GM19025 (cell line): Measurements from ENCODE around the gene ZBTB20.

ENCODE experiments used
- ATAC-seq: cut with Tn5 transposase; IDR thresholded peaks from one replicate; pipeline ENCODE4 v1.9.1; 2021; ENCODE audit warnings: mild to moderate bottlenecking, low read depth, moderate library complexity; ENCODE audit not compliant: unreplicated experiment

ZBTB20 gene

DNA sequence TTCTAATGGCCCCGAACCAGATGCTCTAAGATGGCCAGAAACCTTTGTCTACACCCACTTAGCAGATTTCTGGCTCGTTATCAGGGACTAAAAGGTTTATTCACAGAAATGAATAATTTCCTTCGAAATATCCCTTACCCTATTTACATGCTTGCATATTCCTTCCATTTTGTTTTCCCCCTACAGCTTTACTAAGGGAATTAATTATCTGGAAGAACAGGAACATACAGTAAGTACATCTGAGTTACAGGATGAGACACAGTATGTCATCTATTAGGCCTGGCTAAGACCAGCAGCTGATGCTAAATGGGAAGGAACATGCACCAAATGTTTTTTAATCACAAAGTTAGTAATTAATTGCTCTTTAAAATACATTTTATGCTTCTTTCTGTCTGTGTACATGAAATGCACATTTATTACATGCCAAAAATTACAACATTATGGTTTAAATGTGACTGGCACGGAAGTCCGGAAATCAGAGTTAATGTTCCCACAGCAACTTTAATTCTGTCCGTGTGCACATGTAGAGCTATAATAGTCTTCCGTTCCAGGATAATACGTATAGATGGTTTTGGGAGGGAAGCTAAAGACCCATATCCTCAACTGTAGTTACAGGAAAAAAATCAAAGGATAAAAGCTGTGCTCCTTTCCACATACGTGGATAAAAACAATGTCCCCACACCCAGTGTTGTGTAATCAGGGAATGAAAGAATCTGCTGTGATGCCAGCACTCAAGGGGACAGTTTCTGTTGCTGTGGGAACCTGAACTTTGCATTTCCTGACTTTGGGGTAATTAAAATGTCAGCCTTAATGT, 771.3 kb downstream of the ZBTB20 start:
- ATAC-seq = no peak

DNA sequence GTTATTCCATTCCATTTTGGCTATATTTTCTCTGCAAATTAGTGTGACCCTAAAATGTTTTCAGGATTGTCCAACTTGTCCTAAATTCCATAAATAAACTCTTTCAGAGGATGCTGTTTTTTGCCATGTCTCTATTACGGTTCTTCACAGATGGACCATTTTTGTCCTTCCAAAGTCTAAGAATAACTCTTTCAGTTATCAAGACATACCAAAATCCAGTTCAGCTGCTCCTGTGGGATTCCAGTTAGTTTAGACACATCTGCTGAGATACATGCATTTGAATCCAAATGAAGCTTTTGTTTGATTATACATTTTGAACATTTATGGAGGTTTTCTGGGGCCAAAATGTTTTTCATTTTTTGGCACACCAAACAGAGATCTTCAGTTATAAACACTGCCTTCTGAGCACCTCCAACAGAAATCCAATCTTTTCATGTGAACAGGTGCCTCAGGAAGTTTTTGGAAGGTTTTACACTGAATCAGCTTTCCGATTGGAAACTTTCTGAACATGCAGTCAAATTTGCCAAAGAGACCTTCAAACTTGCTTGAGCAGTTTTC, 772.6 kb downstream of the ZBTB20 start:
- no peak for ATAC-seq

DNA sequence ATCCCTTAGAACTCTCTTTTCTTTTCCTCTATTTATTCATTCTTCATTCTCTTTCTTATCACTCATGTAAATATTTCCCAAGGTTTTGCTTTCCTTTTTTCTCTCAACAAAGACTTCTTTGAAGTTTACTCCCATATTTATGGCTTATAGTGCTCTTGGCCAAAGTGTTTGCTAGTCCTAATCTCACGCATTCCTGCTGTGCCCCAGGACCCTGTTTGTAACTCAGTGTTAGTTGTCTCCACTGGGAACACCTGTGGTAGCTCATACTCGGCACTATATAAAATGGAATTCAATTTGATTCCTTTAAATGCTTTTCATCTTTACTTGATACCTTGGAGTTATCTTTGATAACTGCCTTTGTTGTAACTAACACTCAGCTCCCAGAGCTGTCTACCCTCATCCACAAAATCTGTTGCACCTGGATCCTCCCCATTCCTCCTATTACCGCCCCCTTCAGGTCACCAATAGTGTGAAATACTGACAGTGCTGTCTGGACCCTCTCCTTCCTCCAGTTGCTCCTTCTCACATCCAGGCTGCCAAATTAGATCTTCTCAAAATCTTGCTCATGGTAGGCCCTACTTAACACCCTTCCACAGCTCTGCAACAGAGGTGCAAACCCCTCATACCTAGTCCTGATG, 776.4 kb downstream of the ZBTB20 start:
- ATAC-seq = no peak

DNA sequence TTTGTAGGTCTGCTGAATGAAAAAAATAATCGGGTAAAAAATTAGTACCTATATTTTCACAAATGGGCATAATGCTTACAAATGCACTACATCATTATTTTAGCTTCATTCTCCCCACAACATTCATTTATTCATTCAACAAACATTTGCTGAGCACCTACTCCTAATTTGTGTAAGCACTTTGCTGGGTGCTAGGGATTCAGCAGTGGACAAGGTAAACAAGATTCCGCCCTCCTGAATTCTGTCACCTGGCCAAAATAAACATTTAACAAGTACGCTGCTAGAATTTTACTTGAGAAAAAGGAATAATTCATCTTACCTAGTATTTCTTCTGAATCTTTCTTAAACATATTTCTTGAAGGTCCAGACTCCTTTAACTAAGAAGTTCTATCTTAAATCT, 781.2 kb downstream of the ZBTB20 start:
- ATAC-seq = no peak

DNA sequence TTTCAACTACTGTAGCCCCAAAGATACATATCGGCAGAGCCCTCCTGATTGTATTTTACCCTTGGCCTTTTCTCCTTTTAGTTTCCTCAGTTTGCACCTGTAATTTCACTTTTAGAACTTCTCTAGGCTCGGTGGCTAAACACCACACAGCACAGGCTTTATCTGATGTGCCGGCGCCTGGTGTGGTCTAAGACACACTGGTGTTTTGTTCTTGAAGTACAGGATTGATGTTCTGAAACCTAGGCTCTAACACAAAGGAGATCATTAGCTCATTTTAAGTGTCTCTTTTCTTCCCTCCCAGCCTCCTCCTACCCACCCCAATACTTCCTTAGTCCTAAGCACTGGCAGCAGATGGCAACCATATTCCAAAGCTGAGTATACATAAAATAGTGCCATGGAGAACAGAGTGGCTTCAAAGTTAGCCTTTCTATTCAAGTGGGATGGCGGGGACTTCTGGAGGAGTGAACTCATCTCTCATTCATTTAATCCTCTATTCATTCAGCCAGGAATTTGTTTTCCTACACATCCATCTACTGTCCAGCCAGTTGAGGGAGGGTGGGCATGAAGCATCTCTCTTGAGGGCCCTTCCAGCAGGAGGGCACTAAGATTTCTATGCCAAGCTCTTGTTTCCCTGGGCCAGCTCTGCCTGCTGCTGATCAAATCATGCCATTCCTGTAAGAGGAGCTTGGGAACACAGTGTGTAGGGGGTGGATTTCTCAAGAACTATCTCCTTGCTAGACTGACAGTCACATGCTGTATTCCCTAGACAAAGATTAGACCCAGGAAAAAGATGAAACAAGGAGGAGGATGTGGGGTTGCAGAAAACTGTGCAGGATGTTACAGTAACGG, 782.1 kb downstream of the ZBTB20 start:
- no peak for ATAC-seq

DNA sequence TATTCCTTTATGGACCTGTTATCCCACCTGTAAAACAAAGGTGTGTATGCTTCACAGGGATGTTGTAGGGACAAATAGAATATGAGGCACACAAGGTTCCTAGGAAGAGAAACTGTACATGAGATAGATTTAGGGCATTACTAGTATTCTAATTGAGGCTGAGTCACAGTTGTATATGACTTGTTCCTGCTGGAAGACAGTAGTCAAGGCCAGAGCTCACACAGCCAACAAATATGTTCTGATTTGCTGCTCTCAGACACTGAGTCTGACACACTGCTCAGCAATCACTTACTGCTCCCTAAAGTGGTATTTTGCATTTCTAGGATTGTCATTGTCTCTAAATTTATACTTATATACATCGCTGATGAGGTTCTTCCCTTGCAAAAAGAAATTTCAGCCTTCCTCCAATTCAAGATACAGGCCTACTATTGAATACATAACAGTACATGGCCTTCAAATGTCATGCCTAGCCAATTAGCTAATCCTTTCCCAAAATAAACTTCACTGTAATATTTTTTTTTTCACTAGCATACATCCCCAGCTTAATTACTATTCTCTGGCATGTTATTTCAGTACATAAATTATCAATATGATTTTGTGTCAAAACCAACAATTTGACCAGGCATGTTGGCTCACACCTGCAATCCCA, 783.4 kb downstream of the ZBTB20 start:
- no peak for ATAC-seq

DNA sequence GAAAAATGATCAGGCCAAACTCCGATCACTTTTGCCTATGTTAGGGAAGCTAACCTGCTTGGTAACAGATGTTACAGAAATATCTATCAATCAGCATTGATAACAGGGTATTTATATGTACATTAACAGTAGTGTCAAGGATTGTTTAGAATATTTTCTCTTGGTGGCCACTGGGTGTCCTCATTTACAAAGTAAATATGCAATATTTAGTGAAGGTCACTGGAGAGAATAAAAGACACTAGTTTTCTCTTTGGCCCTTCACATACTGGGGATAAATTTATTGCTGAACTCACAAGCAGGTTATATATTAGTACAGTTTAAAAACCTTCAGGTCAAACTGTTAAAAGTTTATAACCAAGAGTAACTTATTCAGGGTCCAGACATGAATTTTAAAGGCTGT, 784.3 kb downstream of the ZBTB20 start:
- ATAC-seq = no peak

DNA sequence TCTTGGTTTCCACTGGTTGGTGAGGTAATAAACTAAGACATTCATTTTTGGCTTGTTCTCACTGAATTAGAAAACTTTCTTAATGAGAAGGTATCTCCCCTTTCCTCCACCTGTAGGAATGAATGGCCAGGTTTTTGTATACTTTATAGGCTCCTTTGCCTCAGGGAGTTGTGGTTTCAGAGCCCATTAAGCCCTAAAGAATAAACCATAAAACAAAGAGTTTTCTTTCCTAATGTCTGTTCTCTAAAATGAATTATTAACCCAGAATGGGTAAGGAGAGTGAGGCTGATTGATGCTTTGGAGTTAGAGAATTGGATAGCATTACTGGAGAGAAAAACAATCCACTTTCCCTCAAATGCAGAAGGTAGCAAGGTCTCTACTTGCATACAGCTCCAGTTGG, 785.7 kb downstream of the ZBTB20 start:
- no peak for ATAC-seq

DNA sequence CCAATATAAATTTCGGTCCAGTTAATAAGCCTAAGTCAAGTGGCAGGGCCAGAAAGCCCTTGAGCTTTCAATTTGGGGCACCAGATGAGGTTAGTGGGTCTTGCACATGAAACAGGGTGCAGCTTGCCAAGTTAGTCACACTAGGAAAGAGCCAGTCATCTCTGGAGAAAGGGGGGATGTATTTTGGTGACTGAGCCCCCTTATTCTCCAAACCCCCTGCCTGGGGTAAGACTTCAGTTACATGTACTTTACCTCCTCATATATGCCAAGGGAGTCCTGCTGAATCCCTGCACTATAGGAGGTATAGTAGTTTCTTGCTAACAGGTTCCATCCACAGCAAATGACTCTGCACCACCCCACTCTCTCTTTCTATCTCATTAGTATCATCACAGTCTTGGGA, 790.6 kb downstream of the ZBTB20 start:
- ATAC-seq = no peak

DNA sequence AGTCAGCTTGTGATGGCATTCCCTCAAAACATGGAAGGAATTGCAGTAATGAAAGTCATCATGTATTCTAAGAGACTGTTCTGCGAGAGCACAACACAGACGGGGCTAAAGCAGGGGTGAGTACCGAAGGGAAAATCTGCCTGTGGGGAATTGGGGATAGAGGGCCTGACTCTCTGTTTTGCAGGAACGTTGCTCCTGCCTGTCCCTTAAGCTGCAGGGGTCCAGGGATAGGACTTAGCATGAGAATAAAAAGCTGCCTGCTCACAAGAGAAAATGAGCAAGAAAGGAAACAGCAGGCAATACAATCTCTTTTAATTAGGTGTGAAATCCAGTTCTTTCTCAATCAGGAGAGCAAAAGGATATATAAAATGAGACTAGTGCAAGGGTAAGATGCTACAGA, 791.0 kb downstream of the ZBTB20 start:
- no peak for ATAC-seq

DNA sequence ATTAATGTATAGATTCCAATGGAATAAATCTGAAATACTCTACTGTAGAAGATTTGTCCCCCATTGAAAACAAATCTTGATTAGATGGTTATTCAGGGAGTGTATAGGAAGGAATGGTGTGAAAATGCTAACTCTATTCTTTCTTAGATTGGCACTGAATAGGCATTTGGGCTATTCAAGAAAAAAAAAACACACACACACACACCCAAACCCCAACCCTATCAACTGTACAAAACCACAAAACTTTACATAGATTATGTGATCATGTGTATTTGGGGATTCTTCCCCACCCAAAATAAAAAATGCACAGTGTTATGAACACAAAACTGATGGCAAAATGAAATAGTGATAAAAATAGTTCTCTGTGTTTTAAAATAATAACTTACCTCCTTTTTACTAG, 791.4 kb downstream of the ZBTB20 start:
- no peak for ATAC-seq

DNA sequence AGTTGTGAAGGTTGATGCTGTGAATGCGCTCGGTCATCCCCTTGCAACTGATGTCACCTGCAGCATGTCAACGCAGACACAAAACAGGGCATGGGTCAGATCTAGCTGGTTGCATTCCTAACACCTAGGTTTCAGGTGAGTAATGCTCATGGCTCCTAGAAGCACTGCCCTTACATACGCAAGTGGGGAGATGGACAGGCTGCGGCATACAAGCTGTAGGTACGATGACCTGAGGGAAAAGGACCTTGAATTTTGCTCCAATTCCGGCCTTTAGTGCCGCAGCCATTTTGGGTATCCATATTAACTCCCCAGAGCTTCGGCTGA, 795.3 kb downstream of the ZBTB20 start:
- no peak for ATAC-seq

DNA sequence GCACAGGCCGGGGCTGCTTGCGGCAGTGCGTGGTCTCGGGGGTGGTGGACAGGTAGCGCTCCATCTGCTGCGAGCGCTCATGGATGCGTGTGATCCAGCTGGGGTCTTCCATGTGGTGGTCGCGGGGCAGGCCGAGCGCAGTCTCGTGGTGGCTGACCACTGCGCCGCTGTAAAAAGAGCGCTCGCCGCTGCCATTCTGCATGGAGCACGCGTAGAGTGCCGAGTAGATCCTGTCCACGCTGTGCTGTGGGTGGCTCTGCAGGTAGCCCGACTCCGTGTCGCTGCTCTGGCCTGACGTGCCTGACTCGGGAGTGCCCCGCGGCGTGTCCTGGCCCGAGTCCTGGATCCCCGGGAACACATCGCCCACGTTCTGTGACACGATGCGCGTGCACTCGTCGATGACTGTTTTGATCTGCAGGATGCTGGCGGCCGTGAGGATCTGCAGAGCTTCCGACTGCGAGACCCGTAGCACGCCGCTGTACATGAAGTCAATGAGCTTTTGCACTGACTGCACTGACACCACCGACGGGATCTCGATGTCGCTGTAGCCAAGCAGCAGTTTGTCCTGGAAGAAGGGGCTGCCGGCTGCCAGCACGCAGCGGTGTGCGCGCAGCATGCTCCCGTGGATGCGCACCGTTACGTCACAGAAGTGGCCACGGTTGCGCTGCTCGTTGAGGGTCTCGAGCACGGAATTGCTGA, 795.8 kb downstream of the ZBTB20 start:
- ATAC-seq = no peak

DNA sequence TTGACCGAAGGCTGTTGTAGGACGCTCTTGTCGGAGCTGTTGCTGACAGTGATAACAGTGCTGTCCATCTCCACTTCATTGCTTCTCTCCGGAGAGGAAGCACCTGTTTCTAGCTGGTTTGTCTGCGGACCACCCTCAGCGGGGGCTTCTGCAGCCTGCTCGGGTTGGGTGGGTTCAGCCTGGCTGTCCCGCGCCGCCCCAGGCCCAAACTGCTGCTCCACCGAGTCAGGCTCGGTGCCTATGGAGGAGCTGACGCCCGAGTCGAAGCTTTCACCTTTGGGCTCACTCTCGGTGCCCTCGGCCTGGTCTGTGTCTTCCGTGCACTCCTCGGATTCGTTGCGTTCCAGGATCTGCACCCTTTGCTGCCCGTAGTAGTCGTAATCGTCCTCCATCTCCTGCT, 796.4 kb downstream of the ZBTB20 start:
- ATAC-seq = no peak

DNA sequence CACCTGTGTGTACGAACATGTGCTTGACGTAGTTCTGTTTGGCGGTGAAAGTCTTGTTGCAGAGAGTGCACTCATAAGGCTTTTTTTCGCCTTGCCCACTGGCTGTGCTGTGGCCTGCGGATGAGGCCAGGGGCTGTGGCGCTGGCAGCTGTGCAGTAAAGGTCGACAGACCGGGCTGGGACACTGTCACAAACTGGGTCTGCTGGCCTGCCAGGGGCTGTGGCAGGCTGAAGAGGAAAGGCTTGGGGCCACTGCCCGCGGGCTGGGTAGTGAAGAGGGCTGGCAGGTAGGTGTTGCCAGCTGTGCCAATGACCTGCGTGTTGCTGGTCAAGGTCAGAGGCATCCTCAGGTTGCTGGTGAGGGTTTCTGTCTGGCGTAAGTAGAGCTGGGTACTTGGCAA, 796.8 kb downstream of the ZBTB20 start:
- no peak for ATAC-seq

DNA sequence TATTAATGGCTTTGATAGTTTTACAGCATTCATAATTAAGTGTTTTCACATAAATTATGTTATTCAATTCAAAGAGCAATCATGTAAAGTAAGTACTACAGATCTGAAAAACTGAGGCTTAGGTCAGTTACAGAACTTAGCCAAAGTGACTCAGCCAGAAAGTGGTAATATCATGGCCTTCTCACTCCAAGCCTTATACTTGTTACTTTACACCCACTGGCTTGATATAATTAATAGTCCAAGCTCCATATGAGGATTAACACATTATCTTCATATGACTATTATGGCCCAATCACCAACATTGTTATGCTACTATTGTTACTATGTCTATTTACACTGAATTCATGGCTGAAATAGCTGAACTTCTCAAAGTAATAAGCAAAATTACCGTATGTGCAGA, 802.6 kb downstream of the ZBTB20 start:
- no peak for ATAC-seq

DNA sequence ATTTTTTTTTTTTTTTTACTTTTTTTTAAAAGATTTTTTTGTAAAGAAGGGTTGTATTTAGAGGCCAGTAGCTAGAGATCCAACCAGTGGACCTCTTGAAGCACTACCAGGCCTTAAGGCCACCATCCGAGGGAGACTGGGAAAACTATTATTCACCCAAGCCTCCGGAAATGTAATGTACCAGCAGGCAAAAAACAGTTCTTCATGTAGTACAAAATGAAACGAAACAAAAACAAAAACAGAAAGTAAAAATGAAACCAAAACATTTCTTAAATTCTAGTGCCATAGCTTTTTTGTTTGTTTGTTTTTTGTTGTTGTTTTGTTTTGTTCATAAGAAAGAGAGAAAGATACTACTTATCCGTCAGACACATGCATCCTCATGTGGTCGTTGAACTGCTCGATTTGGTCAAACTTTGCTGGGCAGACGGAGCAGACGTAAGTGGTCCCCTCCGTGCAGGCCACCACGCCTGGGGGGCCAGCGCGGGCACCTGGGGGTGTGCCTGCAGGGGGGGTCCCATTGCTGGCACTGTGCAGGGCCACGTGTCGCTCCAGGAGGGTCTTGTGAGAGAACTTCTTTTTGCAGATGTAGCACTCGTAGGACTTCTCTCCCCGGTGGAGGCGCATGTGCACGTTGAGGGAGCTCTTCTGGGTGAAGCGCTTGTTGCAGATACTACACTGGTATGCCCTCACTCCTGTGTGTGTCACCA, 808.3 kb downstream of the ZBTB20 start:
- no peak for ATAC-seq

DNA sequence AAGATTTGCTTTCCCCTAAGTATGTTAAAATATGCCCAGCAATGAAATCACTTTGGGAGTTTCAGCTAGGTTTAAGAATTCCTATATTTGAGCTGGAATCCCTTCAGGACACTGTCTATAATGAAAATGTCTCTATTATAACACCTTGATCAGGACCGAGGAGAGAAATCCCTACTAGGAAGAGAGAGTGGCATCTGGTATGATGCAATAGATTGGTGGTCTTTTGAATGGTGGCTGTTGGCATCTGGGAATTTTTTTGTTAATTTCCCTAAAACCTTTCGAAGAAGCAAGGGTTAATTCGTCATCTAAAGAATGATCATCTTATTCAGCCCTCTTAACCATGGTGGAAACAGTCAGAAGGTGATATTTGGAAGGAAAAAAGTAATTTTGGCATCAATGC, 810.2 kb downstream of the ZBTB20 start:
- ATAC-seq = no peak

DNA sequence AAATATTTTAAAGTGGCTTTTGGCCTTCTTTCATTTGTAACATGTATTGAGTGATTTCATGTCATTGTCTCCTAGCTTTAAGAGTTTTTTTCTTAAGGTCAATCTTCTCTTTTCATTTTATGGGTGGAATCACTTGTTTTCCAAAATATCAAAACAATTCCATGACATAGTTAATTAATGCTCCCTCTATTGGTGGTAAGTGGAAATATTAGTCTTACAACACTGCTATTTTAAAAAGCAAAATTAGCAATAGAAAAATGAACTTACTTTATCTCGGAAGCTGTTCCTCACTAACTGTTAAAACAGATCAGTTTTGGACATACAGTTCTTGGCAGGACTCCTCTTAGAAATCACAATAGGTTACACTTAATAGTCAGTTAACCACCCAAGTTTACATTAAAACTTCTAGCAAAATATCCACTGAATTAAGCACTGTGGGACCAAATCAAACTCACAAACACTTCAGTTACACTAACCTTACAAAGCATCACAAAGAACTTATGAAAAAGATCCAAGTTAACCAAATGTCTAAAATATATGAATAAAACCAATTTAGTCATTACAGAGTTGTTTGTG, 810.9 kb downstream of the ZBTB20 start:
- ATAC-seq = no peak
